ENCODE results near the gene ZNF507.
"Not testable (repeated sequence)": the region's sequence is repeated elsewhere in the genome, so short reads cannot be mapped to it uniquely, and the experiment has no call there.

Gene ZNF507

GRCh38 chr19:32372726-32373517 is 27.5 kb downstream of the ZNF507 start:
- no peak for DNase-seq

- no peak for DNase-seq
Observed at GRCh38 chr19:32373585-32374295, 28.3 kb downstream of the ZNF507 start.

- not testable (repeated sequence) for DNase-seq
Observed at GRCh38 chr19:32374362-32374761, 29.0 kb downstream of the ZNF507 start.

- DNase-seq, result not testable (repeated sequence)
Observed at GRCh38 chr19:32377088-32377487, 31.7 kb downstream of the ZNF507 start.

GRCh38 chr19:32380269-32380668 is 34.9 kb downstream of the ZNF507 start:
- no peak for DNase-seq

GRCh38 chr19:32387701-32388392 is 42.4 kb downstream of the ZNF507 start:
- no peak for DNase-seq

- no peak for DNase-seq
Observed at GRCh38 chr19:32388393-32388855, 43.0 kb downstream of the ZNF507 start.

GRCh38 chr19:32392901-32393300 is 47.5 kb downstream of the ZNF507 start:
- no peak for DNase-seq

- no peak for DNase-seq
Observed at GRCh38 chr19:32396046-32396652, 50.7 kb downstream of the ZNF507 start.

- no peak for DNase-seq
Observed at GRCh38 chr19:32397671-32398101, 52.3 kb downstream of the ZNF507 start.

- no peak for DNase-seq
Observed at GRCh38 chr19:32401992-32402391, 56.6 kb downstream of the ZNF507 start.

- DNase-seq, result peak; percentile 57
Observed at GRCh38 chr19:32403291-32403995, 58.0 kb downstream of the ZNF507 start.

GRCh38 chr19:32404213-32404932 is 59.0 kb downstream of the ZNF507 start:
- DNase-seq, result peak; percentile 72

GRCh38 chr19:32404933-32405430 is 59.6 kb downstream of the ZNF507 start:
- no peak for DNase-seq

GRCh38 chr19:32405431-32406160 is 60.2 kb downstream of the ZNF507 start, which contains the start of gene DPY19L3:
TSS of gene DPY19L3 (plus strand) at chr19:32405770. CDS start at chr19:32408254, 2,484 bp downstream.
- peak; percentile 100 for DNase-seq

- DNase-seq, result no peak
Observed at GRCh38 chr19:32406161-32407003, 61.0 kb downstream of the ZNF507 start.

- DNase-seq, result peak; percentile 57
Observed at GRCh38 chr19:32407004-32407992, 61.9 kb downstream of the ZNF507 start.

- DNase-seq, result no peak
Observed at GRCh38 chr19:32415246-32415645, 69.8 kb downstream of the ZNF507 start.
